Endometrial microvascular endothelial cells (primary cell): ENCODE results near the gene USP5. TPM values are rescaled to one million over a fixed set of nuclear protein-coding genes. Genes with fewer than 3 reads are reported as not detected.

Source experiments
- in situ Hi-C: cut with HindIII; loops from 2 replicates; pipeline ENCODE4 v1.10.0; 2017; ENCODE audit warnings: low sequenced_read_pairs, low pct_unique_long_range_greater_than_20kb; ENCODE audit errors: inconsistent ontology term
- total RNA-seq: library from RNA; depleted of rRNA; stranded (reverse); fragments of >200 nt; gene quantifications from one replicate; pipeline ENCODE4 v1.2.3, GENCODE V29; 2015; ENCODE audit errors: inconsistent ontology term

The USP5 gene
- total RNA-seq, 1 donor from 2014 or later: 102 TPM

DNA sequence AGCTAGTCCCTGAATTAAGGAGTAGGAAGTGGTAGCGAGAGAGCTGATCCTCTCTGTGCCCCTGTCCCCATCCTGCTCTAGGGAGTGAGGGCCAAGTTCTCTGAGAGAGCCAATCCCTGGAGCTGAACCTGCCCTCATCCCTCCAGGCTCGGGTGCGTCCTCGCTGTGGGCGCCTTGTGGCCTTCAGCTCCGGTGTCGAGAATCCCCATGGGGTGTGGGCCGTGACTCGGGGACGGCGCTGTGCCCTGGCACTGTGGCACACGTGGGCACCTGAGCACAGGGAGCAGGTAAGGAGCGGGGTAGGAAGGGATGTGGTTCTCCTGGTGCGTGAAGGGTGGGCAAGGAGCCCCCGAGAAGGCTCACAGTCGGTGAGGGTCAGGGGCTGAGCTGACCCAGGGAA lies 13.1 kb upstream of the USP5 start:
- in situ Hi-C loops: no loop called here

DNA sequence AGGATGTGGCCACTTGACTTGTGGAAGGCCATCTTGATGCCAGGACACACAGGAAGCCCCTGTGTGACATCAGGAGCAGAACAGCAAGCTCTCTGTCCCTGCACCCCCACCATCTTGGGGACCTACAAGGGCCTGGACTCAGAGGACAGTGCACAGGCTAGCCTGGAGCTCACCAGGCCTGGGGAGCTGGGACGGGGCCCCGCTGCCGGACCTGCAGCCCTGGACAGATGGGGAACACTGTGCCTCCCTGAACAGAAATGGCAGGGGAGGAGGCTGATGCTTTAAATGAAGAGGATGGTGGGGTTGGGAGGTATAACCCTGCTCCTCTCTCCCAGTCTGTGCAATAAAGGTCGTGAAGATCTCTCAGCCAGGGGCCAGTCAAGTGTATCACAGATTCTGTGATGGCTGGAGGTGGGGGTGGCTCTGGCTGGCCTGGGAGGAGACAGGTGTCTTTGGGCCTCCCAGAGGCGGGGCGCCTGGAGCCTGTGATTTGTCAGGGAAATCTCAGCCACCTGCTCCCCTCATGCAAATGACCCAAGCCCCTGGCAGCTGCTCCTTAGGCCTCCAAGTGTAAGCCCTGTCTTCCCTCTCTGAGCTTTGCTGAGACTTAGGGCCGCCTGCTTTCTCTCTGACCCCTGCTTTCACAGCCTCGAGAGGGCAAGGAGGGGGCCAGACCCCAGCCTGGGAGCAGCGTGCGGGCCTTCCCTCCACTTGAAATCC lies 12.3 kb upstream of the USP5 start:
- in situ Hi-C loops: no loop called here

DNA sequence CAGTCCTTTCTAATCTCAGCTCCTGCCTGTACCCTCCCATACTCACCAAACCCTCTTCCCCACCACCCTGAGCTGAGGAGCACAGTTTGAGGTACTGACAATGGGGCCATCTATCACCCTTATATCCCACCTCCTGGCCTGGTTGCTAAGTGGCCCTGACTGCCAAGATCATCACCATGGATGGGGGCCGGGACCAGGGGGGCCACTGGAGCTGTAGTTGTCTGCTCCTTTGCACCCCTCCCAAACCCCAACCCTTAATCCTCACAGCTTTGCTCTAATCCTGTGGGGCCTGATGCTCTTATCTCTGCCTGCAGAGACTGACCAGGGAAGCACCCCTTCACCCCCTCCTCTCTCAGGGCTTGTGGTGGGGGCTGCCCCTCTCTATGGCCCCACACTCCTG lies 11.6 kb upstream of the USP5 start:
- in situ Hi-C loops: no loop called here

DNA sequence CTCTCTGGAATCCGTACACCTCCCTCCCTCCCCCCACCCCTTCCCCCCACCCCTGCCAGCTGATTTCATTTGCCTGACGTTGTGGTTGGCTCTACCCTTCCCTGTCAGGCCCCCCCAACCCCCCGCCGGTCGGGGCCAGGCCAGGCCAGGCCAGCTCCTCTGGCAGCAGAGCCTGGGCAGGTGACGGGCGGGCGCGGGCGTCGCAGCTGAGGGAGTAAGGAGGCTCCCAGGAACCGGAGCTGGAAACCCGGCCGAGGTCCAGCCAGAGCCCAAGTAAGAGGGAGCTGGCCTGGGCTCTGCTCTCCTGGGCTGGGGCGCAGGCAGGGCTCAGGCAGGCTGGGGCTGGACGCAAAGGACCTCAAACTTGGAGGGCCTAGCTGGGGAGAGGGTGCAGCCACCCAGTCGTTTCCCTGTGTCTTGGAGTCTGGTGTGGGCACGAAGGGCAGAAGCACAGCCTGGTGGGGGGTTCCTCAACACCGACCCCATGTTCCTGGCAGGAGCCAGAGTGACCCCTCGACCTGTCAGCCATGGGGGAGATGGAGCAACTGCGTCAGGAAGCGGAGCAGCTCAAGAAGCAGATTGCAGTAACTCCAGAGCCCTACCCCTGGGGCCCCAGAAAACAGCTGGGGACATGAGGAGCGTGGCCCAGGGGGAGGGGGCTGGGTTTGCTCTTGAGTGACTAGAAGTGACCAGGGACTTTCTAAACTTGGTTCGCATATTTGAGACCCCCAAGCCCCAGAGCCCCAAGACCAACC lies 11.0 kb upstream of the USP5 start, which contains the start of gene GNB3:
Gene GNB3 (plus strand): TSS at position 165 of the 755 bp plus-strand sequence. CDS start 363 bp downstream, at position 528.
- in situ Hi-C loops: no loop called here

DNA sequence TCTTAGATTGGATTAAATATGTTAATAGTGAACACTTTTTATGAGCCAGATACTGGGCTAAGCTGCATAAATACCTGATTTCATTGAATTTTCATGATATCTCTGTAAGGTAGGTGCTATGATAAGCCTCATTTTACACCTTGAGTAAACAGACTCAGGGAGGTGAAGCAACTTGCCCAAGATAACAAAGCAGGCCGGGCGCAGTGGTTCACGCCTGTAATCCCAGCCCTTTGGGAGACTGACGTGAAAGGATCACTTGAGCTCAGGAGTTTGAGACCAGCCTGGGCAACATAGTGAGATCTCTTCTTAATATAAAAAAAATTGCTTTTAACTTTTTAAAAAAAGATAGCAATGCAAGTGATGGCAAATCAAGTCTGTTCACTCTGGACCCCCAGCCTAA lies 9.9 kb upstream of the USP5 start:
- in situ Hi-C loops: no loop called here

DNA sequence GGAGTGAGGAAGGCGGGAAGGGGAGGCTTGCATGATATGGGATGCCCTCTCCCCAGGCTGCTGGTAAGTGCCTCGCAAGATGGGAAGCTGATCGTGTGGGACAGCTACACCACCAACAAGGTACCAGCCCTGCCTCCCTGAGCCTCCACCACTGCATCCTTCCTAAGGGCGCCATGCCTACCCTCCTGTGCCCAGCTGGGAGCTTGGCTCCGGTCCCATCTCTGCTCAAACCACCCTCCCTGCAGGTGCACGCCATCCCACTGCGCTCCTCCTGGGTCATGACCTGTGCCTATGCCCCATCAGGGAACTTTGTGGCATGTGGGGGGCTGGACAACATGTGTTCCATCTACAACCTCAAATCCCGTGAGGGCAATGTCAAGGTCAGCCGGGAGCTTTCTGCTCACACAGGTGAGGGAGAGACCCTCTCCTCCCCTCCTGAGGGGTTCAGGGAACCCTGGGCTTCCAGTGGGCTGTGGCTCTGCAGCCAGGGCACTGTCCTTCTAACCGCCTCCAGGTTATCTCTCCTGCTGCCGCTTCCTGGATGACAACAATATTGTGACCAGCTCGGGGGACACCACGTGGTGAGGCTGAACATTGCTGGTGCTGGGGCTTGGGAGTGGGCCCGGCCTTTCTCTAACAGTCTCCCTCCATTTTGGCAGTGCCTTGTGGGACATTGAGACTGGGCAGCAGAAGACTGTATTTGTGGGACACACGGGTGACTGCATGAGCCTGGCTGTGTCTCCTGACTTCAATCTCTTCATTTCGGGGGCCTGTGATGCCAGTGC lies 8.6 kb upstream of the USP5 start:
- in situ Hi-C loops: no loop called here

DNA sequence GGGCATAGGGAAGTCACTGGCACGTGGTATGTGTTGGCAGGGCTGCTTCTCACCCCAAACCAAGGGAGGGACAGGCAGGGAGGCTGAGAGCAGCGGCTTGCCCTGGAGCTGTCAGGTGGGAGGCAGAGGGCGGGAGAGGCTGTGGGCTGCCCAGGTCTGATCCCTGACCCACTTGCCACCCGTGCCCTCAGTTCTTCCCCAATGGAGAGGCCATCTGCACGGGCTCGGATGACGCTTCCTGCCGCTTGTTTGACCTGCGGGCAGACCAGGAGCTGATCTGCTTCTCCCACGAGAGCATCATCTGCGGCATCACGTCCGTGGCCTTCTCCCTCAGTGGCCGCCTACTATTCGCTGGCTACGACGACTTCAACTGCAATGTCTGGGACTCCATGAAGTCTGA lies 6.6 kb upstream of the USP5 start:
- in situ Hi-C loops: no loop called here

DNA sequence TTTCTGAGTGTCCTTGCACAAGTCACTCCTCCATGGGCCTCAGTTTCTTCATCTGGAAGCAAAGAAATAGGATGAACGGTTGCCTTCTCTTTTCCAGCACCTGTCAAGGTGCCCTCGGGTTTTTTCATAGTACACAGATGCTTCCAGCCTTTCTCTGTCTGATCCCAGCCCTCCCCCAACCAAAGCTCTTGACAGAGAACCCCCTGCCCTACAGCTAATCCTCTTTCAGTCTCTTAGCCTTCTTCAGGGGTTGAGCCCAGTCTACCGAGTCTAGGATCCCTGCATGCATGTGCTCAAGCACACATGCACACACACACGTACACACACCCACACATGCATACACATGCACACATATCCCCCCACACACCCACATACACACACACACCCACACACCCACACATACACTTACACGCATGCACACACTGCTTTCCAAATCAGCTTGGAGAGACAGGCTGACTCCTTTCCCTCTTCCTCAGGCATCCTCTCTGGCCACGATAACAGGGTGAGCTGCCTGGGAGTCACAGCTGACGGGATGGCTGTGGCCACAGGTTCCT lies 5.6 kb upstream of the USP5 start:
- in situ Hi-C loops: no loop called here

DNA sequence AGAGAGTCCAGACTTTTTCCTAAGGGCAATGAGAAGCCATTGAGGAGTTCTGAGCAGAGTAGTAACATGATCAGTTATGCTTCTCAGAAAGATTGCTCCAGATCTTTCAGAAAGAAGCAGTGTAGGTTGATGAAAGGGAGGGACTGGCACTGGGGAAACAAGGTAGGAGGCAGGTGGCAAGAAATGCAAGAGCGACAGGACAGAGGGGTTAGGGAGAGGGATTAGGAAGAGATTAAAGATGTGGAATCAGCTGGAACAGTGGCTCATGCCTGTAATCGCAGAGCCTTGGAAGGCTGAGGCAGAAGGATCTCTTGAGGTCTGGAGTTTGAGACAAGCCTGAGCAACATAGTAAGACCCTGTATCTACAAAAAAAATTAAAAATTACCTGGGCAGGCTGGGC lies 4.3 kb upstream of the USP5 start:
- in situ Hi-C loops: no loop called here

DNA sequence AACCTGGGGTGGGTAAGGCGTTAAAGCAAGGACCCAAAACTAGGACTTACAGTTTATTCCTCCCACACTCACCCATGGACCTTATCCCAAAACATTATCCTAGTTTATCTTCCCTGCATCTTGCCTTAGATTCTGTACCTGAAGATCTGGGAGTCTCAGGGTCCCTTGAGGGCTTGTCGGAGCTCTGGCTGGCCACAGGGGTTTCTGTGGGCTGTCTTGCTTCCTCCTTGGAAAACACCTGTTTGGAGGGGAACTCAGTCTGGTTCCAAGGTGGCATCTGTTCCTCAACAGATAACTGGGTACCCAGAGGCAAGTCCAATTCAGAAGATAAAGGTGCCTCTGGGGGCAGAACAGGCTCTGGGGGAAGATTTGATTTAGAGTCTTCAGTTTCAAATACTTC lies 2.5 kb upstream of the USP5 start:
- in situ Hi-C loops: no loop called here

DNA sequence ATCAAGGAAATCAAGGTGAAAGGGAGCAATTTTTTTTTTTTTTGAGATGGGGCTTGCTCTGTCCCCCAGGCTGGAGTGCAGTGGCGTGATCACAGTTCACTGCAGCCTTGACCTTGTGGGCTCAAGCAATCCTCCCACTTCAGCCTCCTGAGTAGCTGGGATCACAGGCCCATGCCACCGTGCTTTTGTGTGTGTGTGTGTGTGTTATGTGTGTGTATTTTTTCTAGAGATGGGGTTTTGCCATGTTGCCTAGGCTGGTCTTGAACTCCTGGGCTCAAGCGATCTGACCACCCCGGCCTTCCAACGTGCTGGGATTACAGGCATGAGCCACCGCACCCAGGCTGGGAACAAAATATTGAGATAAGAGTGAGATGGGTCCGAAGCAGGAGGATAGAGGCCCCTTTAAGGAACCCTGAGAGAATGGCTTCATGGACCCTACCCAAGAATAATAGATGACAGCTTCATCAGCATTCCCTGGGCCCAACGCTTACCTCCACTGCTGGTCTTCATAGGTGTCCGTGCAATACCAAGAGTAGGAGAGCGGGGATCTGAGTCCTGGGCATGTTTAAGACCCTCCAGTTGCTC lies 1.9 kb upstream of the USP5 start:
- in situ Hi-C loops: no loop called here

DNA sequence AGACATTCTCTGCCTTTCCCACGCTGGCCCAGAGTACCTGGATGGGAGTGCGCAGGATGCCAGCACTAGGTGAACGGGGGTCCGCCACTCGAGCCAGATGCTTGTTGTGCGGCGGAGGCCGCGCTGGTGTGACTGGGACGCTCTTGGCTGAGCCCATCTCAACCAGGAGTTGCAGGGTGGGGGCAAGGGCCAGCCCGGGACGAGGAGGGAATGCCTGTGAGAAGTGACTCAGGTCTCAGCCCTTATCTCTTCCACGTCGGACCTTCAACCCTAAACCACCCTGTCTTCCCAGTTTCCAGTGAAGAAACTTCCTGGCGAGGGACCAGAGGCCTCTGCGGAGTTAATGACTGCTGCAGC lies 1.2 kb upstream of the USP5 start:
- in situ Hi-C loops: no loop called here

DNA sequence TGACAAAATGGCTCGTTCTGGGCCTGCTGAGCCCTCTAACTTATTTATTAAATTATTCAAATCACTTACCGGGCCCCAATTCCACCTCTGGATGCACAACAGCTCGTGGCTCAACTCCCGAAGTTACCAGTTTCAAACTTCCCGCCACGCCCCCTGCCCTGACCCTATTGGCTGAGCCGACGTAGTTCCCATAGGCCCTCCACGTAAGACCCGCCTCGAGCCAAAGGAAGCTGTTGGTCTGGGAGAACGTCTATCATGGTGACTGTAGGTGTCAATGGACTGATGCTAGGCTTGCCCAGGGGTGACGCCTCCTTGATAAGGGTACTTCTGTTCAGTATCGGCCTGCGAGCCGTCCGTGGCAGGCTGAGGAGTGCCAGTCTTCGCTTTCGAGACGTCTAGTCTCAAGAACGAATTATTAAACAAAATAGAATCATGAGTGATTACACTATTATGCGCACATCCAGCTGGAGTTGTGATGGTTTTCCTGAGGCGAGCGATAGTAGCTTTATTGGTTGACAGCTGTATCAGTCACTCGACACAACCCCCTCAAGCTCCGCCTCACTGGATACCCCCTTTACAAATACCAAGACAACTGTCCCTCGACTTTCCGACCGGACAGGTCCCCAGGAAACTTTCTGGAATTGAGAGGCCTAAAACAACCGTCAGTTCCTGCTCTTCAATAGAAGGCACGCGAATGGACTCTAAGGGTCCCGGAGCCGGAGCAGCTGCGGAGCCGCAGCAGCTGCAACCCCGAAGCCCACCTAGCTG lies 613 bp upstream of the USP5 start, which contains the start of gene CDCA3:
Gene CDCA3 (minus strand): TSS at position 134 of the 768 bp plus-strand sequence. CDS start 334 bp downstream, outside the sequence.
- in situ Hi-C loops: no loop called here

DNA sequence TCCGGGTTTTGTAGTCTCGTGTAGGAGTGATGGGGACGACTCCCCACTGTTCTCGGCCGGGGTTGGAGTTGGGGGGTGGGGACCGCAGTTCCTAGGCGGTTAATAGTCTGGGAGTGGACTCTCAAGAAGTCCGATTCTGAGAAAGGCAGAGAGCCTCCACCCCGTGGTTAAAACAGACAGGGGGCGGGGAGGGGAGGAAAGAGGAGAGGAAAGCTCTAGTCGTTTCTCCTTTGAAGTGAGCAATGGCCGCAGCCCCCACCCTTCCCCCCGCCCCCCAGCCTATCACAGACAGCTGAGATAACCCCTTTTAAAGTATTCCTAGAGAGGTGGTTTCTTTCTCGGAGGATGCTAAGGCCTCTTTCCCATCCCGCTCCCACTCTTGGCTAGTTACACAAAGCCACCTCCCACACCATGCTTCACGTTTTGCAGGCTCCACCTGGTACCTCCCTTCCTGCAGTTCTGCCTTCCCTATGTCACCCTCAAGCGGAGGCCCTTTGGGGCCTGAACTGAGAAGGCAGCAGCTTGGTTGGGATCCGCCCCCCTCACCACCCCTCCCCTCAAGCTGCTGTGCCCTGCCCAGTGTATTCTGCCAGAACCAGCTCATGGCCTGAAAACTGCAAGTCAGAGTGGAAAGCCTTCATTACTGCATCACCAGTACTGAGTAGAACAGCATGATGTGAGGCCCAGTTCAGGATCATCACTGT lies 853 bp downstream of the USP5 start:
- in situ Hi-C loops: no loop called here

DNA sequence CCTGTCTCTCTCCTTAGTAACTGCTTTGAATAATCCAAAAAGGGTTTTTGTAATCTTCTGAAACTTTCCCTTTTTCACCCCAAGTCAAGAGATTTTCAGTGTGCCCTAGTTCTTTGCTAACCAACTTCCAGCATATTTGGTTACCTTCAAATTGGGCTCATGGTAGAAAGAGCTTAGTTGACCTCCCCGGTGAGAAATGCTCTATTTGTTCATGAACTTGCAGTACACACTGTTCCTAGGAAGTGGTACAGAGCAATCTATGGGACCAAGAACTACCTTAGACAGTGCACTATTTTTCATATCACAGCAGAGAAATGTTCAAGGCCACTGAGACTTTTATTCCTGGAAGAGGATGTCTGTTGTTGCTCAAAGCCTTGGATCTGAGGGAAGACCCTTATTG lies 1.7 kb downstream of the USP5 start:
- in situ Hi-C loops: no loop called here

DNA sequence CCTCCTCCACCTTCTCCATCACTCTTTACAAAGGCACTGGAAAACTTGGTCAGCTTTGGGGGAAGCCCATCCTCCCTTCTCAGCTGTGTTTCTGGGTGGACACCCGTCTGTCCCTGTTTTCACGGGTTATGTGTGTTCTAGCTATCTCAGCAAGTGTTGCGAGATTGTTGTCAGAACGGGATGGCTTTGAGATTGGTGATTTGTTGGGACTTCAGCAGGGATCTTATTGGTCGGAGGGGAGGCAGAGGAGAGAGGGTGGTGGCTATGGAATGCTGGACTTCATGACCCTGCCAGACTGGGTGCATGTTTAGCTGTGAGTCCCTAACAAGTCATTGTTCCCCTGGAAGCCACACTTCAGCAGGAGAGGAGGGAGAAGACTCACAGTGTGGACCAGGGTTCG lies 2.1 kb downstream of the USP5 start:
- in situ Hi-C loops: no loop called here

DNA sequence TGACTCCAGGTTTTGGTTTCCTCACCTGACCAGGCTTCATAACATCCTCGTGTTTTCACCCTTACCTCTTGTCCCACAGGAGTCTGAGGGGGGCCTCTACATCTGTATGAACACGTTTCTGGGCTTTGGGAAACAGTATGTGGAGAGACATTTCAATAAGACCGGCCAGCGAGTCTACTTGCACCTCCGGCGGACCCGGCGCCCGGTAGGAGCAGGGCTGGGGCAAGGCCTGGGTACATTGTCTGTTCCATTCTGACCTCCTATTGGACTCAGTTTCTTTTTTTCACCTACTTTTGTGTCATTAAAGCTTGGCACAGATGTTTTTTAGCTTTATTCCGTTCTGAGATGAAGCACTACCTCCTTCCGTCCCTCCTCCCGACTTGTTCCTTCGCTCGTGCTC lies 3.4 kb downstream of the USP5 start:
- in situ Hi-C loops: no loop called here

DNA sequence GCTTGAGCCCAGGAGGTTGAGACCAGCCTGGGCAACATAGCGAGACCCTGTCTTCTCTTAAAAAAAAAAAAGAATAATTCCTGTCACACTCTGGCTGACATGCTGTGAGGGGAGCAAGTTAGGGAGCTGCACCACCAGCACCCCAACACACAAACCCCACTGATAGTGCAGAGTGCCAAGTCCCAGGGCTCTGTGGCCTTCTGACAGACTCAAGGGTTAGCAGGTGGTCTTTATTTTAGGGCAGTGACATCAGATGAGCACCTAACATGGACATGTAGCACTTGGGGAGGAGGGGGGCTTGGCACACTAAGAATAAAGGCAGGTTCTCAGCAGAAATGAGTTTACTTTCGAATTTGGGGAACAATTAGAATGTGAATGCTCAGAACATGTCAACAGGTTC lies 6.8 kb downstream of the USP5 start:
- in situ Hi-C loops: no loop called here
